WTC11 (cell line): ENCODE results near the gene NCS1. TPM values are rescaled to one million over a fixed set of nuclear protein-coding genes. Genes with fewer than 3 reads are reported as not detected.

ENCODE experiments used
- ATAC-seq: fragments of 200-7000 bp; cut with Tn5 transposase; 2 replicates; pipeline ENCODE4 v1.10.0; 2021; ENCODE audit warnings: mild to moderate bottlenecking, moderate library complexity
- CTCF ChIA-PET: fragments of 300-600 bp; sonication (Branson Sonifier 250); formaldehyde crosslinking; loops from one replicate; lab custom pipeline; 2021; ENCODE audit warnings: antibody characterized with exemption; lab: Charles Lee
- POLR2A ChIA-PET: fragments of 350-600 bp; sonication (Branson Sonifier 250); formaldehyde crosslinking; loops from one replicate; lab custom pipeline; 2021; ENCODE audit warnings: antibody characterized with exemption; lab: Charles Lee
- DNase-seq: peaks from one replicate; pipeline ENCODE4 v3.0.0; 2021; ENCODE audit warnings: low spot score
- H3K27ac Mint-ChIP-seq: 2 replicates; pipeline ENCODE4 v1.8.0; 2021; ENCODE audit warnings: mixed read lengths
- H3K27me3 Mint-ChIP-seq: 2 replicates; pipeline ENCODE4 v1.8.0; 2021; ENCODE audit warnings: low read depth, mild to moderate bottlenecking, moderate library complexity, mixed read lengths
- H3K36me3 Mint-ChIP-seq: 2 replicates; pipeline ENCODE4 v1.8.0; 2021; ENCODE audit warnings: mixed read lengths
- H3K4me1 Mint-ChIP-seq: 2 replicates; pipeline ENCODE4 v1.8.0; 2022; ENCODE audit warnings: mixed read lengths
- H3K4me3 Mint-ChIP-seq: 2 replicates; pipeline ENCODE4 v1.8.0; 2021; ENCODE audit warnings: mild to moderate bottlenecking, moderate library complexity, mixed read lengths
- H3K9me3 Mint-ChIP-seq: 2 replicates; pipeline ENCODE4 v1.8.0; 2021; ENCODE audit warnings: mixed read lengths
- ATF3 ChIP-seq: sonication (generic); formaldehyde crosslinking; conservative IDR thresholded peaks from 2 replicates; pipeline ENCODE4 v1.8.1; 2022; ENCODE audit warnings: mild to moderate bottlenecking, missing genetic modification reagents
- CBFB ChIP-seq: sonication (generic); formaldehyde crosslinking; IDR thresholded peaks from 2 replicates; pipeline ENCODE4 v1.8.1; 2022; ENCODE audit warnings: mild to moderate bottlenecking, low read depth, missing genetic modification reagents
- CREB1 ChIP-seq: sonication (generic); formaldehyde crosslinking; IDR thresholded peaks from 2 replicates; pipeline ENCODE4 v1.8.0; 2023; ENCODE audit warnings: mild to moderate bottlenecking, missing genetic modification reagents
- CTCF ChIP-seq: fragments of 200-600 bp; IDR thresholded peaks from 2 replicates; pipeline ENCODE4 v1.8.0; 2022; ENCODE audit warnings: antibody characterized with exemption
- E2F1 ChIP-seq: sonication (generic); formaldehyde crosslinking; IDR thresholded peaks from 2 replicates; pipeline ENCODE4 v1.8.0; 2022; ENCODE audit warnings: mild to moderate bottlenecking, missing genetic modification reagents
- GRHL2 ChIP-seq: fragments of 250-450 bp; sonication (Bioruptor Pico); IDR thresholded peaks from 2 replicates; pipeline ENCODE4 v1.8.0; 2022; ENCODE audit warnings: mild to moderate bottlenecking, moderate library complexity; ENCODE audit not compliant: insufficient replicate concordance, severe bottlenecking
- HMGXB4 ChIP-seq: sonication (generic); formaldehyde crosslinking; IDR thresholded peaks from 2 replicates; pipeline ENCODE4 v1.8.1; 2023; ENCODE audit warnings: mild to moderate bottlenecking, moderate library complexity, missing genetic modification reagents
- MYBL2 ChIP-seq: sonication (generic); formaldehyde crosslinking; IDR thresholded peaks from 2 replicates; pipeline ENCODE4 v1.8.1; 2023; ENCODE audit warnings: mild to moderate bottlenecking, moderate library complexity, missing genetic modification reagents
- SMAD4 ChIP-seq: sonication (generic); formaldehyde crosslinking; IDR thresholded peaks from 2 replicates; pipeline ENCODE4 v1.8.0; 2022; ENCODE audit warnings: mild to moderate bottlenecking, missing genetic modification reagents
- TEAD1 ChIP-seq: sonication (generic); formaldehyde crosslinking; IDR thresholded peaks from 2 replicates; pipeline ENCODE4 v1.8.0; 2022; ENCODE audit warnings: mild to moderate bottlenecking, missing genetic modification reagents
- TP53 ChIP-seq: sonication (generic); formaldehyde crosslinking; IDR thresholded peaks from 2 replicates; pipeline ENCODE4 v1.8.1; 2023; ENCODE audit warnings: mild to moderate bottlenecking, missing genetic modification reagents
- ZNF121 ChIP-seq: sonication (generic); formaldehyde crosslinking; IDR thresholded peaks from 2 replicates; pipeline ENCODE4 v1.8.0; 2023; ENCODE audit warnings: missing genetic modification reagents
- ZNF263 ChIP-seq: sonication (generic); formaldehyde crosslinking; IDR thresholded peaks from 2 replicates; pipeline ENCODE4 v1.8.1; 2022; ENCODE audit warnings: low read depth, mild to moderate bottlenecking, moderate library complexity, missing genetic modification reagents
- ZNF396 ChIP-seq: fragments of 250-450 bp; sonication (Bioruptor Pico); IDR thresholded peaks from 2 replicates; pipeline ENCODE4 v1.8.0; 2021; ENCODE audit warnings: mild to moderate bottlenecking, moderate library complexity, borderline replicate concordance
- ZNF532 ChIP-seq: fragments of 250-450 bp; sonication (Bioruptor Pico); IDR thresholded peaks from 2 replicates; pipeline ENCODE4 v1.9.0; 2021; ENCODE audit warnings: mild to moderate bottlenecking, borderline replicate concordance
- total RNA-seq: library from RNA; stranded (reverse); gene quantifications from 3 replicates; pipeline ENCODE4 v1.2.3, GENCODE V29; 2021
- TF ChIP-seq, protein P1 (sequence below): sonication (generic); formaldehyde crosslinking; IDR thresholded peaks from 2 replicates; pipeline ENCODE4 v1.8.1; 2022; ENCODE audit warnings: mild to moderate bottlenecking, missing genetic modification reagents, moderate library complexity, borderline replicate concordance
- TF ChIP-seq, protein P2 (sequence below): sonication (generic); formaldehyde crosslinking; IDR thresholded peaks from 2 replicates; pipeline ENCODE4 v1.8.0; 2022; ENCODE audit warnings: mild to moderate bottlenecking, missing genetic modification reagents
- TF ChIP-seq, protein P3 (sequence below): sonication (generic); formaldehyde crosslinking; IDR thresholded peaks from 2 replicates; pipeline ENCODE4 v1.8.1; 2023; ENCODE audit warnings: mild to moderate bottlenecking, missing genetic modification reagents, moderate library complexity
- TF ChIP-seq, protein P4 (sequence below): fragments of 250-450 bp; sonication (Bioruptor Pico); IDR thresholded peaks from 2 replicates; pipeline ENCODE4 v1.8.0; 2021; ENCODE audit warnings: mild to moderate bottlenecking

The NCS1 gene
- total RNA-seq, 1 experiment from 2014 or later, result 32.4 TPM

DNA sequence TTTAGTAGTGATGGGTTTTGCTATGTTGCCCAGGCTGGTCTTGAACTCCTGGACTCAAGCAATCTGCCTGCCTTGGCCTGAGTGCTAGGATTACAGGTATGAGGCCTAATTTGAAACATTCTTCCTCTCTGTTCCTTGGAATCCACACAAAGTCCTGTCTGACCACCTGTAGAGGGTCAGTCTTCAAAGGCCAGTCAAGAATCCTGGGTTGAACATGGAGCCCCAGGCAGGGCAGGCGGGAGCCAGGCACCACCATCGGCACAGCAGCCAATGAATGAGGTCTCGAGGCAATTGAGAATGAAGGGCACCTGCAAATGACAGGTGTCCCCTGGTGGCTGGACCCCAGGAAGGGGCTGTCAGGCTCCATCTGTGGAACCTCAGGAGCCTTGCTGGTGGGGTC is 17.4 kb upstream of the NCS1 start:
- CTCF ChIA-PET, result no interaction called here
- no peaks in the 10 kb centered on the region for H3K36me3 Mint-ChIP-seq
- ATAC-seq (no peak), DNase-seq (no peak)
- H3K4me3 Mint-ChIP-seq, result no peak overlapping the region
- peaks cover 16% of the 10 kb centered on the region for H3K4me1 Mint-ChIP-seq
- peaks cover 3% of the 10 kb centered on the region; the same call in 1 of the 2 replicates for H3K9me3 Mint-ChIP-seq
- TF ChIP-seq ZNF532 (no peak), HMGXB4 (no peak), ZNF121 (CRISPR knock-in tag) (no peak), CBFB (no peak), ZNF396 (CRISPR knock-in tag) (no peak), MYBL2 (CRISPR knock-in tag) (no peak), CREB1 (CRISPR knock-in tag) (no peak)
- TF ChIP-seq, protein P1, sequence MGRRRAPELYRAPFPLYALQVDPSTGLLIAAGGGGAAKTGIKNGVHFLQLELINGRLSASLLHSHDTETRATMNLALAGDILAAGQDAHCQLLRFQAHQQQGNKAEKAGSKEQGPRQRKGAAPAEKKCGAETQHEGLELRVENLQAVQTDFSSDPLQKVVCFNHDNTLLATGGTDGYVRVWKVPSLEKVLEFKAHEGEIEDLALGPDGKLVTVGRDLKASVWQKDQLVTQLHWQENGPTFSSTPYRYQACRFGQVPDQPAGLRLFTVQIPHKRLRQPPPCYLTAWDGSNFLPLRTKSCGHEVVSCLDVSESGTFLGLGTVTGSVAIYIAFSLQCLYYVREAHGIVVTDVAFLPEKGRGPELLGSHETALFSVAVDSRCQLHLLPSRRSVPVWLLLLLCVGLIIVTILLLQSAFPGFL (CRISPR knock-in tag), result no peak
- TF ChIP-seq, protein P2, sequence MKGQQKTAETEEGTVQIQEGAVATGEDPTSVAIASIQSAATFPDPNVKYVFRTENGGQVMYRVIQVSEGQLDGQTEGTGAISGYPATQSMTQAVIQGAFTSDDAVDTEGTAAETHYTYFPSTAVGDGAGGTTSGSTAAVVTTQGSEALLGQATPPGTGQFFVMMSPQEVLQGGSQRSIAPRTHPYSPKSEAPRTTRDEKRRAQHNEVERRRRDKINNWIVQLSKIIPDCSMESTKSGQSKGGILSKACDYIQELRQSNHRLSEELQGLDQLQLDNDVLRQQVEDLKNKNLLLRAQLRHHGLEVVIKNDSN (CRISPR knock-in tag), result no peak
- peak overlapping the region; percentile 63; the same call in 1 of the 2 replicates for H3K27ac Mint-ChIP-seq
- POLR2A ChIA-PET, result interaction anchor here (0.7 kb wide), 1 partner anchor 549 kb away, joined by 6 read pairs; no protein-coding TSS in a partner anchor
- H3K27me3 Mint-ChIP-seq, result no peaks in the 10 kb centered on the region

GRCh38 chr9:130155647-130156046 is 16.6 kb upstream of the NCS1 start:
- Mint-ChIP-seq H3K27ac (no peak overlapping the region), H3K4me1 (peaks cover 16% of the 10 kb centered on the region), H3K4me3 (no peak overlapping the region), H3K27me3 (no peaks in the 10 kb centered on the region), H3K36me3 (no peaks in the 10 kb centered on the region), H3K9me3 (no peaks in the 10 kb centered on the region)
- DNase-seq (no peak), ATAC-seq (no peak)
- POLR2A ChIA-PET, result no interaction called here
- CTCF ChIA-PET, result interaction anchor here (0.6 to 1.8 kb wide), 2 partner anchors 66 to 80 kb away, joined by 3 to 6 read pairs; no protein-coding TSS in a partner anchor
- TF ChIP-seq TP53 (CRISPR knock-in tag) (no peak), CREB1 (CRISPR knock-in tag) (no peak), GRHL2 (no peak), ZNF263 (CRISPR knock-in tag) (no peak), TEAD1 (CRISPR knock-in tag) (no peak), CTCF (no peak), ATF3 (CRISPR knock-in tag) (no peak), SMAD4 (CRISPR knock-in tag) (no peak), E2F1 (CRISPR knock-in tag) (no peak)
- TF ChIP-seq, protein P1 (CRISPR knock-in tag), result no peak
- TF ChIP-seq, protein P3, sequence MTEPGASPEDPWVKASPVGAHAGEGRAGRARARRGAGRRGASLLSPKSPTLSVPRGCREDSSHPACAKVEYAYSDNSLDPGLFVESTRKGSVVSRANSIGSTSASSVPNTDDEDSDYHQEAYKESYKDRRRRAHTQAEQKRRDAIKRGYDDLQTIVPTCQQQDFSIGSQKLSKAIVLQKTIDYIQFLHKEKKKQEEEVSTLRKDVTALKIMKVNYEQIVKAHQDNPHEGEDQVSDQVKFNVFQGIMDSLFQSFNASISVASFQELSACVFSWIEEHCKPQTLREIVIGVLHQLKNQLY (CRISPR knock-in tag), result no peak
- TF ChIP-seq, protein P4, sequence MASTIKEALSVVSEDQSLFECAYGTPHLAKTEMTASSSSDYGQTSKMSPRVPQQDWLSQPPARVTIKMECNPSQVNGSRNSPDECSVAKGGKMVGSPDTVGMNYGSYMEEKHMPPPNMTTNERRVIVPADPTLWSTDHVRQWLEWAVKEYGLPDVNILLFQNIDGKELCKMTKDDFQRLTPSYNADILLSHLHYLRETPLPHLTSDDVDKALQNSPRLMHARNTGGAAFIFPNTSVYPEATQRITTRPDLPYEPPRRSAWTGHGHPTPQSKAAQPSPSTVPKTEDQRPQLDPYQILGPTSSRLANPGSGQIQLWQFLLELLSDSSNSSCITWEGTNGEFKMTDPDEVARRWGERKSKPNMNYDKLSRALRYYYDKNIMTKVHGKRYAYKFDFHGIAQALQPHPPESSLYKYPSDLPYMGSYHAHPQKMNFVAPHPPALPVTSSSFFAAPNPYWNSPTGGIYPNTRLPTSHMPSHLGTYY, result no peak
